ENCODE measurements around the gene ZNF729. TPM values are rescaled to one million over a fixed set of nuclear protein-coding genes. Genes with fewer than 3 reads are reported as not detected.
"Not testable (repeated sequence)": the region's sequence is repeated elsewhere in the genome, so short reads cannot be mapped to it uniquely, and the experiment has no call there.

The ZNF729 gene
- total and polyA plus RNA-seq, 2 experiments from 2014 or later = not detected

GRCh38 chr19:22261596-22261995 is 24.6 kb upstream of the ZNF729 start (continued):
- TF ChIP-seq, protein P1, sequence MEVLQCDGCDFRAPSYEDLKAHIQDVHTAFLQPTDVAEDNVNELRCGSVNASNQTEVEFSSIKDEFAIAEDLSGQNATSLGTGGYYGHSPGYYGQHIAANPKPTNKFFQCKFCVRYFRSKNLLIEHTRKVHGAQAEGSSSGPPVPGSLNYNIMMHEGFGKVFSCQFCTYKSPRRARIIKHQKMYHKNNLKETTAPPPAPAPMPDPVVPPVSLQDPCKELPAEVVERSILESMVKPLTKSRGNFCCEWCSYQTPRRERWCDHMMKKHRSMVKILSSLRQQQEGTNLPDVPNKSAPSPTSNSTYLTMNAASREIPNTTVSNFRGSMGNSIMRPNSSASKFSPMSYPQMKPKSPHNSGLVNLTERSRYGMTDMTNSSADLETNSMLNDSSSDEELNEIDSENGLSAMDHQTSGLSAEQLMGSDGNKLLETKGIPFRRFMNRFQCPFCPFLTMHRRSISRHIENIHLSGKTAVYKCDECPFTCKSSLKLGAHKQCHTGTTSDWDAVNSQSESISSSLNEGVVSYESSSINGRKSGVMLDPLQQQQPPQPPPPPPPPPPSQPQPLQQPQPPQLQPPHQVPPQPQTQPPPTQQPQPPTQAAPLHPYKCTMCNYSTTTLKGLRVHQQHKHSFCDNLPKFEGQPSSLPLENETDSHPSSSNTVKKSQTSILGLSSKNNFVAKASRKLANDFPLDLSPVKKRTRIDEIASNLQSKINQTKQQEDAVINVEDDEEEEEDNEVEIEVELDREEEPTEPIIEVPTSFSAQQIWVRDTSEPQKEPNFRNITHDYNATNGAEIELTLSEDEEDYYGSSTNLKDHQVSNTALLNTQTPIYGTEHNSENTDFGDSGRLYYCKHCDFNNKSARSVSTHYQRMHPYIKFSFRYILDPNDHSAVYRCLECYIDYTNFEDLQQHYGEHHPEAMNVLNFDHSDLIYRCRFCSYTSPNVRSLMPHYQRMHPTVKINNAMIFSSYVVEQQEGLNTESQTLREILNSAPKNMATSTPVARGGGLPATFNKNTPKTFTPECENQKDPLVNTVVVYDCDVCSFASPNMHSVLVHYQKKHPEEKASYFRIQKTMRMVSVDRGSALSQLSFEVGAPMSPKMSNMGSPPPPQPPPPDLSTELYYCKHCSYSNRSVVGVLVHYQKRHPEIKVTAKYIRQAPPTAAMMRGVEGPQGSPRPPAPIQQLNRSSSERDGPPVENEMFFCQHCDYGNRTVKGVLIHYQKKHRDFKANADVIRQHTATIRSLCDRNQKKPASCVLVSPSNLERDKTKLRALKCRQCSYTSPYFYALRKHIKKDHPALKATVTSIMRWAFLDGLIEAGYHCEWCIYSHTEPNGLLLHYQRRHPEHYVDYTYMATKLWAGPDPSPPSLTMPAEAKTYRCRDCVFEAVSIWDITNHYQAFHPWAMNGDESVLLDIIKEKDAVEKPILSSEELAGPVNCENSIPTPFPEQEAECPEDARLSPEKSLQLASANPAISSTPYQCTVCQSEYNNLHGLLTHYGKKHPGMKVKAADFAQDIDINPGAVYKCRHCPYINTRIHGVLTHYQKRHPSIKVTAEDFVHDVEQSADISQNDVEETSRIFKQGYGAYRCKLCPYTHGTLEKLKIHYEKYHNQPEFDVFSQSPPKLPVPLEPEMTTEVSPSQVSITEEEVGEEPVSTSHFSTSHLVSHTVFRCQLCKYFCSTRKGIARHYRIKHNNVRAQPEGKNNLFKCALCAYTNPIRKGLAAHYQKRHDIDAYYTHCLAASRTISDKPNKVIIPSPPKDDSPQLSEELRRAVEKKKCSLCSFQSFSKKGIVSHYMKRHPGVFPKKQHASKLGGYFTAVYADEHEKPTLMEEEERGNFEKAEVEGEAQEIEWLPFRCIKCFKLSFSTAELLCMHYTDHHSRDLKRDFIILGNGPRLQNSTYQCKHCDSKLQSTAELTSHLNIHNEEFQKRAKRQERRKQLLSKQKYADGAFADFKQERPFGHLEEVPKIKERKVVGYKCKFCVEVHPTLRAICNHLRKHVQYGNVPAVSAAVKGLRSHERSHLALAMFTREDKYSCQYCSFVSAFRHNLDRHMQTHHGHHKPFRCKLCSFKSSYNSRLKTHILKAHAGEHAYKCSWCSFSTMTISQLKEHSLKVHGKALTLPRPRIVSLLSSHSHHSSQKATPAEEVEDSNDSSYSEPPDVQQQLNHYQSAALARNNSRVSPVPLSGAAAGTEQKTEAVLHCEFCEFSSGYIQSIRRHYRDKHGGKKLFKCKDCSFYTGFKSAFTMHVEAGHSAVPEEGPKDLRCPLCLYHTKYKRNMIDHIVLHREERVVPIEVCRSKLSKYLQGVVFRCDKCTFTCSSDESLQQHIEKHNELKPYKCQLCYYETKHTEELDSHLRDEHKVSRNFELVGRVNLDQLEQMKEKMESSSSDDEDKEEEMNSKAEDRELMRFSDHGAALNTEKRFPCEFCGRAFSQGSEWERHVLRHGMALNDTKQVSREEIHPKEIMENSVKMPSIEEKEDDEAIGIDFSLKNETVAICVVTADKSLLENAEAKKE (CRISPR knock-in tag; IDR thresholded peaks at IDR 0.05) = no peak
- no peak for TF ChIP-seq ZNF331 (CRISPR knock-in tag; IDR thresholded peaks at IDR 0.05; ENCODE audit: low read depth)

DNA sequence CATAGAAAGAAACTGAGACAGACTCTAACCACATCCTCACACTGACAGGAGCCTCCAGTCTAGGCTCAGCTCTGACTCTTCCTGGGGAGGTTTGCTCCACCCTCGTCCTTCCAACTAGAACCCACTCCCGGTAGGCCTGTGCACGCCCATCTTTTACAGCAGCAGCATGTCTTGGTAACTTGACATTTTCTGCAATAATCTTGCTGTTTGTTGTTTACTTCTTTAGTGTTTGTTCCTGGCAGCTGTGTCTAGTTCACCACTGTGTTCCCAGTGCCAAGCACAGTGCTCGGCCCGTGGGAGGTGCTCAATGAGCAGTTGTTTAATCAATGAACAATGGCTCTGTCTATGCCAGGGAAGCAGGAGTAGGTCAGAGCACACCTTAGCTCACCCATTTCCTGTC is 23.1 kb upstream of the ZNF729 start:
- no peak for DNase-seq (ENCODE audit: low spot score)
- peaks cover 86% of the 10 kb centered on the region for H3K9me3 Mint-ChIP-seq
- H3K4me3 Mint-ChIP-seq = no peak overlapping the region
- H3K4me3 ChIP-seq = no peak overlapping the region
- H3K27ac ChIP-seq (ENCODE audit: low read depth) = no peak overlapping the region
- H3K4me1 Mint-ChIP-seq = no peaks in the 10 kb centered on the region
- H3K36me3 Mint-ChIP-seq (ENCODE audit: low read depth) = peaks cover 34% of the 10 kb centered on the region
- no peak for ATAC-seq
- H3K4me2 ChIP-seq = no peak overlapping the region
- H2AFZ ChIP-seq = no peak overlapping the region
- peaks cover 9% of the 10 kb centered on the region for H3K27me3 Mint-ChIP-seq (ENCODE audit: insufficient read depth, low read depth, poor library complexity)
- H4K20me1 ChIP-seq (replicated peaks; ENCODE audit: insufficient read depth) = no peaks in the 10 kb centered on the region
- no peaks in the 10 kb centered on the region for H3K36me3 ChIP-seq (ENCODE audit: insufficient read depth)
- H3K9me2 ChIP-seq (ENCODE audit: insufficient read depth) = no peaks in the 10 kb centered on the region
- no peaks in the 10 kb centered on the region for H3K79me2 ChIP-seq (replicated peaks; ENCODE audit: insufficient read depth)
- H3K4me1 ChIP-seq (ENCODE audit: insufficient read depth) = no peaks in the 10 kb centered on the region
- H3K27ac Mint-ChIP-seq = no peak overlapping the region
- H3F3A ChIP-seq (replicated peaks; ENCODE audit: low read depth) = no peaks in the 10 kb centered on the region
- no peaks in the 10 kb centered on the region for H3K27me3 ChIP-seq (ENCODE audit: insufficient read depth)
- TF ChIP-seq JUNB (IDR thresholded peaks at IDR 0.05; ENCODE audit: unreplicated experiment) = no peak
- TF ChIP-seq, protein P1 (CRISPR knock-in tag; IDR thresholded peaks at IDR 0.05) = no peak

DNA sequence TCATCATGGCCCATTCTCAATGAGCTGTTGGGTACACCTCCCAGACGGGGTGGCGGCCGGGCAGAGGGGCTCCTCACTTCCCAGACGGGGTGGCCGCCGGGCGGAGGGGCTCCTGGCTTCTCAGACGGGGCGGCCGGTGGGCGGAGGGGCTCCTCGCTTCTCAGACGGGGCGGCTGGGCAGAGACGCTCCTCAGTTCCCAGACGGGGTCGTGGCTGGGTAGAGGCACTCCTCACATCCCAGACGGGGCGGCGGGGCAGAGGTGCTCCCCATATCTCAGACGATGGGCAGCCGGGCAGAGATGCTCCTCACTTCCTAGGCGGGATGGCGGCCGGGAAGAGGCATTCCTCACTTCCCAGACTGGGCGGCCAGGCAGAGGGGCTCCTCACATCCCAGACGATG is 35.3 kb downstream of the ZNF729 start:
- H3K9me2 ChIP-seq (ENCODE audit: insufficient read depth); H3K4me2 ChIP-seq; H2AFZ ChIP-seq; DNase-seq (ENCODE audit: low spot score); H4K20me1 ChIP-seq (replicated peaks; ENCODE audit: insufficient read depth); H3K4me3 Mint-ChIP-seq; H3K4me3 ChIP-seq; ATAC-seq; H3F3A ChIP-seq (replicated peaks; ENCODE audit: low read depth); H3K27me3 Mint-ChIP-seq (ENCODE audit: insufficient read depth, low read depth, poor library complexity); H3K27ac Mint-ChIP-seq; H3K4me1 ChIP-seq (ENCODE audit: insufficient read depth); H3K79me2 ChIP-seq (replicated peaks; ENCODE audit: insufficient read depth); H3K27ac ChIP-seq (ENCODE audit: low read depth); H3K4me1 Mint-ChIP-seq; H3K27me3 ChIP-seq (ENCODE audit: insufficient read depth): not testable (repeated sequence)
- peaks cover 90% of the 10 kb centered on the region for H3K9me3 Mint-ChIP-seq
- H3K36me3 Mint-ChIP-seq (ENCODE audit: low read depth) = peaks cover 52% of the 10 kb centered on the region
- peaks cover 11% of the 10 kb centered on the region; the same call in 1 of the 2 replicates for H3K36me3 ChIP-seq (ENCODE audit: insufficient read depth)

Measured in GM23338 (cell line).